ENCODE data around the gene FYCO1. TPM values are rescaled to one million over a fixed set of nuclear protein-coding genes. Genes with fewer than 3 reads are reported as not detected.

Gene FYCO1
- total RNA-seq, 4 donors from 2014 or later: 45.3 to 64.5 (median 53.7) TPM

DNA sequence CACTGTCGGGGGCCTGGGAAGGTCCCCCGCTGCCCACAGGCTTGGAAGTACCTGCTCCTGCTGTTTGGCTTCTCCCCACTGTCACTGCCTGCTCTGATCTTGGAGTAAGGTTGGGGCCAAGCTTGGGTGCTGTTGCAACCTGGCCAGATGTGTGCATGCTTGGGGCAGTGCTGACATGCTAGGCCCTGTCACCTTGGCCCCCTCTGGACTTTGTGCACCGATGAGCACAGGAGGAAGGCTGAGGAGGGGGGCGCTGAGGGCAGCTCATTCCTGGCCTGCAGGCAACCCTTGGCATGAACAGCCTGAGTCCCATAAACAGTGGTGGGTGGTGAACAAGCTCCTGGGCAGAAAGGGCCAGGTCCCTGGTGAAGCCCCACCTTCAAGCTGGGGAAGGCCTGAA is 35.6 kb upstream of the FYCO1 start:
- 17% methylated on average over 1 of the region's 4 CpGs for WGBS
- H3K36me3 ChIP-seq: no peaks in the 10 kb centered on the region

GRCh38 chr3:46030626-46031025 is 35.0 kb upstream of the FYCO1 start:
- WGBS: 88% methylated on average over 4 of the region's 6 CpGs
- TF ChIP-seq EP300 (IDR thresholded peaks at IDR 0.05) (no peak), POLR2AphosphoS5 (IDR thresholded peaks at IDR 0.05) (no peak), POLR2A (IDR thresholded peaks at IDR 0.05) (no peak)
- TF ChIP-seq, protein P1, sequence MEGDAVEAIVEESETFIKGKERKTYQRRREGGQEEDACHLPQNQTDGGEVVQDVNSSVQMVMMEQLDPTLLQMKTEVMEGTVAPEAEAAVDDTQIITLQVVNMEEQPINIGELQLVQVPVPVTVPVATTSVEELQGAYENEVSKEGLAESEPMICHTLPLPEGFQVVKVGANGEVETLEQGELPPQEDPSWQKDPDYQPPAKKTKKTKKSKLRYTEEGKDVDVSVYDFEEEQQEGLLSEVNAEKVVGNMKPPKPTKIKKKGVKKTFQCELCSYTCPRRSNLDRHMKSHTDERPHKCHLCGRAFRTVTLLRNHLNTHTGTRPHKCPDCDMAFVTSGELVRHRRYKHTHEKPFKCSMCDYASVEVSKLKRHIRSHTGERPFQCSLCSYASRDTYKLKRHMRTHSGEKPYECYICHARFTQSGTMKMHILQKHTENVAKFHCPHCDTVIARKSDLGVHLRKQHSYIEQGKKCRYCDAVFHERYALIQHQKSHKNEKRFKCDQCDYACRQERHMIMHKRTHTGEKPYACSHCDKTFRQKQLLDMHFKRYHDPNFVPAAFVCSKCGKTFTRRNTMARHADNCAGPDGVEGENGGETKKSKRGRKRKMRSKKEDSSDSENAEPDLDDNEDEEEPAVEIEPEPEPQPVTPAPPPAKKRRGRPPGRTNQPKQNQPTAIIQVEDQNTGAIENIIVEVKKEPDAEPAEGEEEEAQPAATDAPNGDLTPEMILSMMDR (IDR thresholded peaks at IDR 0.05): no peak
- no peak for DNase-seq (ENCODE audit: low spot score in 2 of 2)

More for the DNA sequence above, 35.6 kb upstream of the FYCO1 start:
- no peak for DNase-seq (ENCODE audit: low spot score in 2 of 2)
- no peaks in the 10 kb centered on the region for H3K9me3 ChIP-seq
- no peak for TF ChIP-seq EP300 (IDR thresholded peaks at IDR 0.05)
- no peak for TF ChIP-seq POLR2AphosphoS5 (IDR thresholded peaks at IDR 0.05)
- TF ChIP-seq, protein P1 (IDR thresholded peaks at IDR 0.05): no peak
- TF ChIP-seq POLR2A (IDR thresholded peaks at IDR 0.05): no peak
- H3K4me3 ChIP-seq: no peak overlapping the region
- H3K27me3 ChIP-seq: no peaks in the 10 kb centered on the region
- H3K27ac ChIP-seq: no peak overlapping the region
- no peaks in the 10 kb centered on the region for H3K4me1 ChIP-seq

GRCh38 chr3:46029953-46030543 is 34.4 kb upstream of the FYCO1 start:
- Histone ChIP-seq H3K27ac (no peak overlapping the region), H3K27me3 (no peaks in the 10 kb centered on the region), H3K4me3 (no peak overlapping the region), H3K36me3 (no peaks in the 10 kb centered on the region), H3K4me1 (no peaks in the 10 kb centered on the region), H3K9me3 (no peaks in the 10 kb centered on the region)
- no peak for DNase-seq (ENCODE audit: low spot score in 2 of 2)
- TF ChIP-seq POLR2A (IDR thresholded peaks at IDR 0.05): no peak
- TF ChIP-seq POLR2AphosphoS5 (IDR thresholded peaks at IDR 0.05): no peak
- no peak for TF ChIP-seq EP300 (IDR thresholded peaks at IDR 0.05)
- TF ChIP-seq, protein P1 (IDR thresholded peaks at IDR 0.05): no peak
- 66% methylated on average over 1 of the region's 1 CpG for WGBS

More at GRCh38 chr3:46030626-46031025, 35.0 kb upstream of the FYCO1 start:
- H3K27me3 ChIP-seq: no peaks in the 10 kb centered on the region
- no peak overlapping the region for H3K4me3 ChIP-seq
- H3K27ac ChIP-seq: no peak overlapping the region
- no peaks in the 10 kb centered on the region for H3K4me1 ChIP-seq
- no peaks in the 10 kb centered on the region for H3K9me3 ChIP-seq
- no peaks in the 10 kb centered on the region for H3K36me3 ChIP-seq

DNA sequence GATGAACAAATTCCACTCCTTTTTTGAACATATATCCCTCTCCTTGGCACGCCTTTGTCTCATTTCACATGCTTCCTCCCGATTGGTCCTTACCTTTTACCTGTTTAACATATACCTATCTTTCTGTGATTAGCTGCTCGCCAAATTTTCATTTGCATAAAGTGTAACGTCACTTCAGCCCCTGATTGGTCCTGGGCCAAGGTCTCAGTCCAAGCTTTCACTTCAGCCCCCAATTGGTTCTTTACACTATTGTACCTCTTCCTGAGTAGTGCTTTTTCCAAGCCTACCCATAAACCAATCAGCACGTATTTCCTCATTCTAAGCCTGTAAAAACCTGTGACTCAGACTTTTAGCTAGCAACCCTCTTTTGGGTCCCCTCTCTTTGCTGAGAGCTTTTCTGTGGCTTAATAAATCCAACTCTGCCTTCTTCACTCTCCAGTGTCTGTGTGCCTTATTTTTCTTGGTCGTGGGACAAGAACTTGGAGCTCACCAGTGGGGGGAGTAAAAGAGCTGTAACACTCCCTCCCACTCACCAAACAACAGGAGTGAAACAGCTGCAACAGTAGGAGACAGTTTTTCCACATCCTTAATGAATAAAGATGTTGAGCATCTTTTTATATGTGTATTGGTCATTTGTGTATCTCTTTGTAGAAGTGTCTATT is 32.2 kb upstream of the FYCO1 start:
- H3K27me3 ChIP-seq: no peaks in the 10 kb centered on the region
- no peaks in the 10 kb centered on the region for H3K9me3 ChIP-seq
- 86% methylated on average over 6 of the region's 6 CpGs for WGBS

More for the DNA sequence above, 32.2 kb upstream of the FYCO1 start:
- no peaks in the 10 kb centered on the region for H3K4me1 ChIP-seq
- H3K4me3 ChIP-seq: no peak overlapping the region
- no peak overlapping the region for H3K27ac ChIP-seq
- DNase-seq (ENCODE audit: low spot score in 2 of 2): no peak
- H3K36me3 ChIP-seq: no peaks in the 10 kb centered on the region
- no peak for TF ChIP-seq POLR2AphosphoS5 (IDR thresholded peaks at IDR 0.05)
- no peak for TF ChIP-seq POLR2A (IDR thresholded peaks at IDR 0.05)
- TF ChIP-seq EP300 (IDR thresholded peaks at IDR 0.05): no peak
- TF ChIP-seq, protein P1 (IDR thresholded peaks at IDR 0.05): no peak
